Transverse colon (tissue), 3 donors: Measurements from ENCODE around the gene GFPT2.

Experiments used
- POLR2A ChIP-seq: fragments of 450-650 bp; IDR thresholded peaks from one replicate; pipeline ENCODE4 v1.6.1; 2016; ENCODE audit warnings: antibody characterized with exemption, mild to moderate bottlenecking, moderate library complexity
- POLR2AphosphoS5 ChIP-seq, 3 donors: sonication (generic); formaldehyde crosslinking; IDR thresholded peaks; one replicate each; pipeline ENCODE4 v1.6.1; 2016; ENCODE audit warnings: antibody characterized with exemption in 3 of 3

- TF ChIP-seq POLR2AphosphoS5 (IDR thresholded peaks at IDR 0.05) (no peak), POLR2A (no peak)
These were observed 14.9 kb upstream of the GFPT2 start for GRCh38 chr5:180367991-180368390.
